ENCODE results near the gene TBL2.
"Not testable (repeated sequence)": the region's sequence is repeated elsewhere in the genome, so short reads cannot be mapped to it uniquely, and the experiment has no call there.

- TF ChIP-seq EZH2 (IDR thresholded peaks at IDR 0.05; ENCODE audit: insufficient read depth, poor library complexity, severe bottlenecking); EZH2phosphoT487 (IDR thresholded peaks at IDR 0.05; ENCODE audit: insufficient read depth, low read depth): not testable (repeated sequence)
These were observed 39.1 kb upstream of the TBL2 start for GRCh38 chr7:73617520-73617919.
